Measurements from ENCODE around the gene RPP30. TPM values are rescaled to one million over a fixed set of nuclear protein-coding genes. Genes with fewer than 3 reads are reported as not detected.

RPP30 gene
- total and polyA plus RNA-seq, 9 of the 15 experiments (the other 6 are each of a cell fraction or from before 2014, with no cell fraction given): 37.3 to 170 (median 69.1) TPM

GRCh38 chr10:90862908-90863514, 8.8 kb upstream of the RPP30 start:
- FAIRE-seq (peak; percentile 29), ATAC-seq (0 out of 3 replicates have a peak, but pooled peaks have one; percentile 44), DNase-seq (ENCODE audit: extremely low read depth in 1 of 4, low spot score in 3 of 4) (peak in 3 of 4 experiments; percentile 13 to 22 (median 19))
- H3K4me1 ChIP-seq (replicated peaks in 1 of 2; ENCODE audit: control insufficient read depth in 2 of 2, insufficient read depth in 2 of 2, low read length in 2 of 2): peaks cover 0 to 3% of the 10 kb centered on the region in 2 experiments; a peak in 2 of 5 replicates
- intact Hi-C loops (cut with micrococcal nuclease): loop anchor here (1.0 to 5.0 kb wide), 4 partner anchors 84 to 1436 kb away; no protein-coding TSS in a partner anchor
- no peak overlapping the region for H3K4me2 ChIP-seq (ENCODE audit: insufficient read depth, low read length)
- H4K20me1 ChIP-seq (replicated peaks; ENCODE audit: control insufficient read depth, insufficient read depth, low read length): no peaks in the 10 kb centered on the region
- H3K9ac ChIP-seq (ENCODE audit: insufficient read depth in 1 of 2, low read depth in 2 of 2, low read length in 2 of 2): no peak overlapping the region
- in situ Hi-C loops (cut with MboI): loop anchor here (25.0 kb wide), 1 partner anchor 1426 kb away; no protein-coding TSS in a partner anchor
- H3K36me3 ChIP-seq (ENCODE audit: control insufficient read depth, insufficient read depth, low read length): no peaks in the 10 kb centered on the region
- no peaks in the 10 kb centered on the region for H3K27me3 ChIP-seq (ENCODE audit: control insufficient read depth in 2 of 2, insufficient read depth in 2 of 2, low read length in 2 of 2)
- H2AFZ ChIP-seq (ENCODE audit: low read depth, low read length): no peak overlapping the region
- WGBS (ENCODE audit: insufficient coverage, low coverage, missing lambda C conversion rate): 0% methylated on average over 2 of the region's 2 CpGs
- ChIA-PET CTCF (ENCODE audit: low intra/inter-chr PET ratio) (interaction anchor here (1.6 to 1.8 kb wide), 2 partner anchors 112 to 1070 kb away, joined by 4 to 7 read pairs; no protein-coding TSS in a partner anchor), POLR2A (no interaction called here)
- no peaks in the 10 kb centered on the region for H3K9me3 ChIP-seq (replicated peaks; ENCODE audit: control insufficient read depth, insufficient read depth, low read depth, low read length)
- H3K9me1 ChIP-seq (ENCODE audit: control insufficient read depth, insufficient read depth, low read length): no peaks in the 10 kb centered on the region
- no peak overlapping the region for H3K27ac ChIP-seq (ENCODE audit: extremely low read depth, low read depth, low read length)
- BruUV-seq (replicated peaks): no TSS peak
- no peak overlapping the region for H3K4me3 ChIP-seq
- no peaks in the 10 kb centered on the region for H3K79me2 ChIP-seq (ENCODE audit: control insufficient read depth, insufficient read depth, low read length)
- peak; percentile 42; the same call in 1 of the 2 replicates for TF ChIP-seq REST (IDR thresholded peaks at IDR 0.05; ENCODE audit: borderline replicate concordance)
- TF ChIP-seq REST (CRISPR knock-in tag; IDR thresholded peaks at IDR 0.05; ENCODE audit: low read depth): no peak
- TF ChIP-seq SMC3 (conservative IDR thresholded peaks at IDR 0.05; ENCODE audit: insufficient read depth, low read depth, low read length): 0 out of 2 replicates have a peak, but pooled peaks have one; percentile 44
- TF ChIP-seq CTCF (IDR thresholded peaks at IDR 0.05 in 2 of 3, conservative IDR thresholded peaks at IDR 0.05 in 1 of 3; ENCODE audit: insufficient read depth in 2 of 3, low read depth in 1 of 3, low read length in 3 of 3): peak; percentile 42 to 70 (median 50); a peak in 4 of 6 replicates
- no peak for TF ChIP-seq ZNF449 (CRISPR knock-in tag; IDR thresholded peaks at IDR 0.05)
- TF ChIP-seq DEAF1 (CRISPR knock-in tag; IDR thresholded peaks at IDR 0.05): peak; percentile 45; the same call in 1 of the 2 replicates

Measured in K562 (cell line).